GM23338 (cell line): ENCODE data around the gene COLQ. TPM values are rescaled to one million over a fixed set of nuclear protein-coding genes. Genes with fewer than 3 reads are reported as not detected.
"Not testable (repeated sequence)": the region's sequence is repeated elsewhere in the genome, so short reads cannot be mapped to it uniquely, and the experiment has no call there.

Experiments used
- ATAC-seq: fragments of 200-7000 bp; cut with Tn5 transposase; 3 replicates; pipeline ENCODE4 v1.9.1; 2020
- DNase-seq: peaks from one replicate; pipeline ENCODE4 v3.0.0-alpha.2; 2015; ENCODE audit warnings: low spot score
- H2AFZ ChIP-seq: fragments of 200-600 bp; sonication (generic); 2 replicates; pipeline ENCODE4 v1.8.0; 2016; ENCODE audit warnings: antibody characterized with exemption, mild to moderate bottlenecking, moderate library complexity
- H3F3A ChIP-seq: fragments of 200-600 bp; sonication (generic); replicated peaks from 2 replicates; pipeline ENCODE4 v1.8.0; 2017; ENCODE audit warnings: antibody characterized with exemption, mixed run types, low read depth
- H3K27ac ChIP-seq: fragments of 200-600 bp; sonication (generic); 2 replicates; pipeline ENCODE4 v1.6.1; 2016; ENCODE audit warnings: low read depth
- H3K27me3 ChIP-seq: fragments of 200-600 bp; sonication (generic); 2 replicates; pipeline ENCODE4 v1.8.0; 2016; ENCODE audit warnings: mild to moderate bottlenecking, mixed run types, moderate library complexity; ENCODE audit not compliant: insufficient read depth
- H3K36me3 ChIP-seq: fragments of 200-600 bp; sonication (generic); 2 replicates; pipeline ENCODE4 v1.8.0; 2016; ENCODE audit warnings: mild to moderate bottlenecking; ENCODE audit not compliant: insufficient read depth
- H3K4me1 ChIP-seq: fragments of 200-600 bp; sonication (generic); 2 replicates; pipeline ENCODE4 v1.8.0; 2016; ENCODE audit warnings: mild to moderate bottlenecking, moderate library complexity; ENCODE audit not compliant: insufficient read depth
- H3K4me2 ChIP-seq: fragments of 200-600 bp; sonication (generic); 2 replicates; pipeline ENCODE4 v1.7.1; 2017; ENCODE audit warnings: mixed run types
- H3K4me3 ChIP-seq: fragments of 200-600 bp; sonication (generic); 2 replicates; pipeline ENCODE4 v1.6.1; 2016; ENCODE audit warnings: mixed run types
- H3K79me2 ChIP-seq: fragments of 200-600 bp; sonication (generic); replicated peaks from 2 replicates; pipeline ENCODE4 v1.8.0; 2017; ENCODE audit warnings: mild to moderate bottlenecking; ENCODE audit not compliant: insufficient read depth
- H3K9me2 ChIP-seq: fragments of 200-600 bp; sonication (generic); 2 replicates; pipeline ENCODE4 v1.8.0; 2017; ENCODE audit not compliant: insufficient read depth
- H4K20me1 ChIP-seq: fragments of 200-600 bp; sonication (generic); replicated peaks from 2 replicates; pipeline ENCODE4 v1.8.0; 2017; ENCODE audit warnings: mild to moderate bottlenecking; ENCODE audit not compliant: insufficient read depth
- H3K27ac Mint-ChIP-seq: 2 replicates; pipeline ENCODE4 v1.8.0; 2020; ENCODE audit warnings: inconsistent platforms, mild to moderate bottlenecking, moderate library complexity, mixed read lengths
- H3K27me3 Mint-ChIP-seq: 3 replicates; pipeline ENCODE4 v1.8.0; 2022; ENCODE audit warnings: low read depth, mild to moderate bottlenecking, moderate library complexity, mixed read lengths, inconsistent platforms; ENCODE audit not compliant: insufficient read depth, poor library complexity
- H3K36me3 Mint-ChIP-seq: 3 replicates; pipeline ENCODE4 v1.8.0; 2021; ENCODE audit warnings: low read depth, mild to moderate bottlenecking, inconsistent platforms, moderate library complexity, mixed read lengths
- H3K4me1 Mint-ChIP-seq: 3 replicates; pipeline ENCODE4 v1.8.0; 2020; ENCODE audit warnings: mild to moderate bottlenecking, inconsistent platforms, mixed read lengths
- H3K4me3 Mint-ChIP-seq: 3 replicates; pipeline ENCODE4 v1.8.0; 2021; ENCODE audit warnings: moderate library complexity, mild to moderate bottlenecking, inconsistent platforms, mixed read lengths
- H3K9me3 Mint-ChIP-seq: 3 replicates; pipeline ENCODE4 v1.8.0; 2020; ENCODE audit warnings: moderate library complexity, mild to moderate bottlenecking, inconsistent platforms, mixed read lengths
- CREB1 ChIP-seq: fragments of 250-450 bp; sonication (Bioruptor Pico); IDR thresholded peaks from 2 replicates; pipeline ENCODE4 v1.5.0; 2020; ENCODE audit warnings: low read depth, mild to moderate bottlenecking, moderate library complexity
- EZH2 ChIP-seq: fragments of 200-600 bp; sonication (generic); IDR thresholded peaks from one replicate; pipeline ENCODE4 v1.8.0; 2017; ENCODE audit warnings: antibody characterized with exemption, mild to moderate bottlenecking, low read depth; ENCODE audit not compliant: unreplicated experiment
- EZH2phosphoT487 ChIP-seq: fragments of 200-600 bp; sonication (generic); IDR thresholded peaks from one replicate; pipeline ENCODE4 v1.8.1; 2018; ENCODE audit warnings: antibody characterized with exemption; ENCODE audit not compliant: unreplicated experiment
- JUNB ChIP-seq: IDR thresholded peaks from one replicate; pipeline ENCODE4 v1.6.1; 2016; ENCODE audit warnings: antibody characterized with exemption; ENCODE audit not compliant: unreplicated experiment
- NANOG ChIP-seq: IDR thresholded peaks from 2 replicates; pipeline ENCODE4 v1.6.1; 2016; ENCODE audit warnings: antibody characterized with exemption, borderline replicate concordance
- POLR2AphosphoS5 ChIP-seq: IDR thresholded peaks from 2 replicates; pipeline ENCODE4 v1.6.1; 2016; ENCODE audit warnings: antibody characterized with exemption, low read depth
- STAT1 ChIP-seq: IDR thresholded peaks from one replicate; pipeline ENCODE4 v1.6.1; 2016; ENCODE audit warnings: antibody characterized with exemption; ENCODE audit not compliant: unreplicated experiment
- ZNF114 ChIP-seq: fragments of 250-450 bp; sonication (Bioruptor Pico); IDR thresholded peaks from 2 replicates; pipeline ENCODE4 v1.5.0; 2020; ENCODE audit warnings: mild to moderate bottlenecking, moderate library complexity
- ZNF331 ChIP-seq: fragments of 250-450 bp; sonication (Bioruptor Pico); IDR thresholded peaks from 2 replicates; pipeline ENCODE4 v1.5.0; 2020; ENCODE audit warnings: low read depth, mild to moderate bottlenecking, moderate library complexity
- polyA plus RNA-seq: library from polyadenylated mRNA; unstranded; fragments of >200 nt; fragmentation: Nextera tagmentation; extraction: Ambion mirVana; gene quantifications from 2 replicates; pipeline ENCODE4 v1.2.1, GENCODE V29; 2016
- total RNA-seq: library from RNA; depleted of rRNA; stranded (reverse); fragments of >200 nt; shearing (Covaris generic); gene quantifications from 2 replicates; pipeline ENCODE4 v1.2.3, GENCODE V29; 2014
- TF ChIP-seq, protein P1 (sequence below): IDR thresholded peaks from 2 replicates; pipeline ENCODE4 v1.6.1; 2016; ENCODE audit warnings: antibody characterized with exemption
- TF ChIP-seq, protein P2 (sequence below): IDR thresholded peaks from one replicate; pipeline ENCODE4 v1.6.1; 2018; ENCODE audit warnings: antibody characterized with exemption; ENCODE audit not compliant: unreplicated experiment
- TF ChIP-seq, protein P3 (sequence below), 2 experiments: fragments of 200-600 bp in 1 of 2; sonication (generic) in 1 of 2; conservative IDR thresholded peaks; 2 replicates each; pipeline versions ENCODE4 v1.5.1 to v1.6.1; 2016 to 2017; ENCODE audit warnings: antibody characterized with exemption in 2 of 2, low read depth in 2 of 2, mild to moderate bottlenecking in 2 of 2, moderate library complexity in 1 of 2

Gene COLQ
- total and polyA plus RNA-seq, 2 experiments from 2014 or later: 0.78 to 2.0 TPM

DNA sequence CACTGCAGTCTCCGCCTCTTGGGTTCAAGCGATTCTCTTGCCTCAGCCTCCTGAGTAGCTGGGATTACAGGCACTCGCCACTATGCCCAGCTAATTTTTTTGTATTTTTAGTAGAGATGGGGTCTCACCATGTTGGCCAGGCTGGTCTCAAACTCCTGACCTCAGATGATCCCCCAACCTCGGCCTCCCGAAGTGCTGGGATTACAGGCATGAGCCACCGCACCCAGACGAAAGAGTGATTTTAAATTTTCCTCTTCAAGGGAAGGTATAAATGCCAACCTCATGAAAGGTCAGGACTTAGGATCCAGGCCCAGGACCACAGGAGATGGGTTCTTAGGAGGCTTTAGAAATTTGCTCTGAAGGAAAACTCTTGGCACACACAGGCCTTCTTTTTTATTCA lies 110.5 kb downstream of the COLQ start:
- not testable (repeated sequence) for H3K4me1 Mint-ChIP-seq, H3K4me3 Mint-ChIP-seq, H3K27me3 Mint-ChIP-seq, H3K27ac Mint-ChIP-seq, H3K27ac ChIP-seq, H3K79me2 ChIP-seq, H3K9me2 ChIP-seq, H2AFZ ChIP-seq, H3K4me2 ChIP-seq, H3K4me3 ChIP-seq, H3K27me3 ChIP-seq, H4K20me1 ChIP-seq, H3K9me3 Mint-ChIP-seq, H3F3A ChIP-seq, DNase-seq, H3K4me1 ChIP-seq, ATAC-seq
- peaks cover 45% of the 10 kb centered on the region for H3K36me3 Mint-ChIP-seq
- peaks cover 25% of the 10 kb centered on the region for H3K36me3 ChIP-seq

DNA sequence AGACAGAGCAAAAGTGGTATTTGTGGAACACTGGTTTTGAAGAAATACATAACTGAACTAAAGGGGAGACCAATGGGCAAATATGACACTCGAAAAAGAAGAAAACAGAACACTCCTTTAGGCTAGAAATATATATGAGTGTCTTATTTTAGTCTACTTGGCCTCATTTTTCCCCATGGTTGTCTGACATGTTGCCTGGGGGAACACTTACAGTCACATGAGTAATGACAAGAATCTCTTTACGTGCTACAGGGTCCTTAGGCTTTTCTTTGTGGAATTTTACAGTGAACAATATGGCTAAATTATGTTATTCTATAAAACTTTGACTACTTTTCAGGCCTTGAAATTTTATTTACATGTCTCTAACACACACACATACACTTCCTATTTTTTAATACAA lies 111.7 kb downstream of the COLQ start:
- no peaks in the 10 kb centered on the region for H3K4me1 ChIP-seq
- H3K4me3 ChIP-seq: no peak overlapping the region
- H4K20me1 ChIP-seq: no peaks in the 10 kb centered on the region
- H3K9me2 ChIP-seq: no peaks in the 10 kb centered on the region
- H3K36me3 Mint-ChIP-seq: peaks cover 34% of the 10 kb centered on the region
- H3F3A ChIP-seq: no peaks in the 10 kb centered on the region
- no peak for DNase-seq
- H3K36me3 ChIP-seq: peaks cover 17% of the 10 kb centered on the region
- H3K9me3 Mint-ChIP-seq: no peaks in the 10 kb centered on the region
- H3K27ac Mint-ChIP-seq: no peak overlapping the region
- ATAC-seq: no peak
- H3K27me3 Mint-ChIP-seq: no peaks in the 10 kb centered on the region
- no peak overlapping the region for H2AFZ ChIP-seq
- H3K27ac ChIP-seq: no peak overlapping the region
- no peaks in the 10 kb centered on the region for H3K27me3 ChIP-seq
- no peak overlapping the region for H3K4me2 ChIP-seq
- no peaks in the 10 kb centered on the region for H3K79me2 ChIP-seq
- H3K4me3 Mint-ChIP-seq: no peak overlapping the region
- H3K4me1 Mint-ChIP-seq: no peaks in the 10 kb centered on the region
- TF ChIP-seq JUNB (no peak), EZH2phosphoT487 (no peak), EZH2 (no peak), ZNF114 (CRISPR knock-in tag) (no peak), STAT1 (no peak), POLR2AphosphoS5 (no peak), CREB1 (CRISPR knock-in tag) (no peak), ZNF331 (CRISPR knock-in tag) (no peak), NANOG (no peak)
- TF ChIP-seq, protein P1, sequence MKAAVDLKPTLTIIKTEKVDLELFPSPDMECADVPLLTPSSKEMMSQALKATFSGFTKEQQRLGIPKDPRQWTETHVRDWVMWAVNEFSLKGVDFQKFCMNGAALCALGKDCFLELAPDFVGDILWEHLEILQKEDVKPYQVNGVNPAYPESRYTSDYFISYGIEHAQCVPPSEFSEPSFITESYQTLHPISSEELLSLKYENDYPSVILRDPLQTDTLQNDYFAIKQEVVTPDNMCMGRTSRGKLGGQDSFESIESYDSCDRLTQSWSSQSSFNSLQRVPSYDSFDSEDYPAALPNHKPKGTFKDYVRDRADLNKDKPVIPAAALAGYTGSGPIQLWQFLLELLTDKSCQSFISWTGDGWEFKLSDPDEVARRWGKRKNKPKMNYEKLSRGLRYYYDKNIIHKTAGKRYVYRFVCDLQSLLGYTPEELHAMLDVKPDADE: no peak
- TF ChIP-seq, protein P2, sequence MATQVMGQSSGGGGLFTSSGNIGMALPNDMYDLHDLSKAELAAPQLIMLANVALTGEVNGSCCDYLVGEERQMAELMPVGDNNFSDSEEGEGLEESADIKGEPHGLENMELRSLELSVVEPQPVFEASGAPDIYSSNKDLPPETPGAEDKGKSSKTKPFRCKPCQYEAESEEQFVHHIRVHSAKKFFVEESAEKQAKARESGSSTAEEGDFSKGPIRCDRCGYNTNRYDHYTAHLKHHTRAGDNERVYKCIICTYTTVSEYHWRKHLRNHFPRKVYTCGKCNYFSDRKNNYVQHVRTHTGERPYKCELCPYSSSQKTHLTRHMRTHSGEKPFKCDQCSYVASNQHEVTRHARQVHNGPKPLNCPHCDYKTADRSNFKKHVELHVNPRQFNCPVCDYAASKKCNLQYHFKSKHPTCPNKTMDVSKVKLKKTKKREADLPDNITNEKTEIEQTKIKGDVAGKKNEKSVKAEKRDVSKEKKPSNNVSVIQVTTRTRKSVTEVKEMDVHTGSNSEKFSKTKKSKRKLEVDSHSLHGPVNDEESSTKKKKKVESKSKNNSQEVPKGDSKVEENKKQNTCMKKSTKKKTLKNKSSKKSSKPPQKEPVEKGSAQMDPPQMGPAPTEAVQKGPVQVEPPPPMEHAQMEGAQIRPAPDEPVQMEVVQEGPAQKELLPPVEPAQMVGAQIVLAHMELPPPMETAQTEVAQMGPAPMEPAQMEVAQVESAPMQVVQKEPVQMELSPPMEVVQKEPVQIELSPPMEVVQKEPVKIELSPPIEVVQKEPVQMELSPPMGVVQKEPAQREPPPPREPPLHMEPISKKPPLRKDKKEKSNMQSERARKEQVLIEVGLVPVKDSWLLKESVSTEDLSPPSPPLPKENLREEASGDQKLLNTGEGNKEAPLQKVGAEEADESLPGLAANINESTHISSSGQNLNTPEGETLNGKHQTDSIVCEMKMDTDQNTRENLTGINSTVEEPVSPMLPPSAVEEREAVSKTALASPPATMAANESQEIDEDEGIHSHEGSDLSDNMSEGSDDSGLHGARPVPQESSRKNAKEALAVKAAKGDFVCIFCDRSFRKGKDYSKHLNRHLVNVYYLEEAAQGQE: no peak
- TF ChIP-seq, protein P3, sequence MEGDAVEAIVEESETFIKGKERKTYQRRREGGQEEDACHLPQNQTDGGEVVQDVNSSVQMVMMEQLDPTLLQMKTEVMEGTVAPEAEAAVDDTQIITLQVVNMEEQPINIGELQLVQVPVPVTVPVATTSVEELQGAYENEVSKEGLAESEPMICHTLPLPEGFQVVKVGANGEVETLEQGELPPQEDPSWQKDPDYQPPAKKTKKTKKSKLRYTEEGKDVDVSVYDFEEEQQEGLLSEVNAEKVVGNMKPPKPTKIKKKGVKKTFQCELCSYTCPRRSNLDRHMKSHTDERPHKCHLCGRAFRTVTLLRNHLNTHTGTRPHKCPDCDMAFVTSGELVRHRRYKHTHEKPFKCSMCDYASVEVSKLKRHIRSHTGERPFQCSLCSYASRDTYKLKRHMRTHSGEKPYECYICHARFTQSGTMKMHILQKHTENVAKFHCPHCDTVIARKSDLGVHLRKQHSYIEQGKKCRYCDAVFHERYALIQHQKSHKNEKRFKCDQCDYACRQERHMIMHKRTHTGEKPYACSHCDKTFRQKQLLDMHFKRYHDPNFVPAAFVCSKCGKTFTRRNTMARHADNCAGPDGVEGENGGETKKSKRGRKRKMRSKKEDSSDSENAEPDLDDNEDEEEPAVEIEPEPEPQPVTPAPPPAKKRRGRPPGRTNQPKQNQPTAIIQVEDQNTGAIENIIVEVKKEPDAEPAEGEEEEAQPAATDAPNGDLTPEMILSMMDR (conservative IDR thresholded peaks at IDR 0.05; ENCODE audit: low read depth in 2 of 2): no peak
